Ecto neural progenitor cell (in vitro differentiated cells): Measurements from ENCODE around the gene LRRTM4.
"Not testable (repeated sequence)": the region's sequence is repeated elsewhere in the genome, so short reads cannot be mapped to it uniquely, and the experiment has no call there.

ENCODE experiments used
- DNase-seq: peaks from one replicate; pipeline ENCODE4 v3.0.0-alpha.2; 2018; ENCODE audit warnings: low spot score

Gene LRRTM4

GRCh38 chr2:76862901-76863300 lies 659.3 kb downstream of the LRRTM4 start:
- no peak for DNase-seq

GRCh38 chr2:76861708-76862107 lies 660.5 kb downstream of the LRRTM4 start:
- no peak for DNase-seq

GRCh38 chr2:76851000-76851399 lies 671.2 kb downstream of the LRRTM4 start:
- no peak for DNase-seq

- no peak for DNase-seq
Measured at GRCh38 chr2:76849086-76849485, 673.1 kb downstream of the LRRTM4 start.

GRCh38 chr2:76839826-76840225 lies 682.4 kb downstream of the LRRTM4 start:
- DNase-seq, result no peak

- no peak for DNase-seq
Measured at GRCh38 chr2:76829374-76830234, 692.6 kb downstream of the LRRTM4 start.

- DNase-seq, result no peak
Measured at GRCh38 chr2:76826691-76827090, 695.5 kb downstream of the LRRTM4 start.

- DNase-seq, result no peak
Measured at GRCh38 chr2:76825140-76825970, 696.8 kb downstream of the LRRTM4 start.

GRCh38 chr2:76821731-76822130 lies 700.4 kb downstream of the LRRTM4 start:
- no peak for DNase-seq

- no peak for DNase-seq
Measured at GRCh38 chr2:76813084-76813483, 709.1 kb downstream of the LRRTM4 start.

GRCh38 chr2:76812156-76812555 lies 710.0 kb downstream of the LRRTM4 start:
- DNase-seq, result no peak

GRCh38 chr2:76809136-76809535 lies 713.0 kb downstream of the LRRTM4 start:
- DNase-seq, result no peak

- DNase-seq, result no peak
Measured at GRCh38 chr2:76808732-76809131, 713.4 kb downstream of the LRRTM4 start.

GRCh38 chr2:76793647-76794334 lies 728.4 kb downstream of the LRRTM4 start:
- no peak for DNase-seq

GRCh38 chr2:76781313-76781712 lies 740.9 kb downstream of the LRRTM4 start:
- DNase-seq, result not testable (repeated sequence)

- DNase-seq, result no peak
Measured at GRCh38 chr2:76763276-76763675, 758.9 kb downstream of the LRRTM4 start.

GRCh38 chr2:76760367-76760704 lies 761.8 kb downstream of the LRRTM4 start:
- no peak for DNase-seq

GRCh38 chr2:76759634-76760366 lies 762.4 kb downstream of the LRRTM4 start:
- DNase-seq, result no peak

- no peak for DNase-seq
Measured at GRCh38 chr2:76752506-76752905, 769.7 kb downstream of the LRRTM4 start.

- DNase-seq, result no peak
Measured at GRCh38 chr2:76749858-76750257, 772.3 kb downstream of the LRRTM4 start.

- DNase-seq, result no peak
Measured at GRCh38 chr2:76748581-76749296, 773.4 kb downstream of the LRRTM4 start.
